Measurements from ENCODE around the gene CAPN6.

Gene CAPN6

DNA sequence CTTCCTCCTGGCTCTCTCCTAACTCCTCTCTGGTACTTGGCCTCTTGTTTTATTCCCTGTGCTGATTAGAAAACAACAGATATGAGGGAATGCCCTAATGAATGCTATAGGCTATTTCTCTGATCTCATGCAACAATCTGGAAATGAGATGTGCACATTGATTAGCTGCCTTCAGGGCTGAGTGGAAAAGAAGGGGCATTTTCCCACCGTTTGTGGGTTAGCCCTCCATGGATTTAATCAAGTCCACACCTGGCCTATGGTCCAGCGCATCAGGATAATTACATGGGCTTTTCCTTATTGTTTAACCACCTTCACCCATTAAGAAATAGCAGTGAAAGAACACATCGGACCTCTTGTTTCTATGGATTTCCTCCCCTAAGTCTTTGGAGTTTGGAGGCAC is 70.0 kb downstream of the CAPN6 start:
- H3K27me3 ChIP-seq (ENCODE audit: control insufficient read depth, insufficient read depth, low read length): no peaks in the 10 kb centered on the region
- no peak overlapping the region for H3K4me3 ChIP-seq (ENCODE audit: low read depth, low read length)
- no peak overlapping the region for H3K9ac ChIP-seq (ENCODE audit: low read depth, low read length)
- H3K9me3 ChIP-seq (ENCODE audit: control insufficient read depth, insufficient read depth, low read length): no peaks in the 10 kb centered on the region
- H3K36me3 ChIP-seq (ENCODE audit: control insufficient read depth, insufficient read depth, low read length): no peaks in the 10 kb centered on the region
- peaks cover 6% of the 10 kb centered on the region; the same call in 1 of the 2 replicates for H3K4me1 ChIP-seq (ENCODE audit: control insufficient read depth, insufficient read depth, low read length)
- no peak overlapping the region for H3K27ac ChIP-seq (ENCODE audit: low read depth, low read length)

- H3K9ac ChIP-seq (ENCODE audit: low read depth, low read length): no peak overlapping the region
- H3K4me3 ChIP-seq (ENCODE audit: low read depth, low read length): no peak overlapping the region
- no peaks in the 10 kb centered on the region for H3K9me3 ChIP-seq (ENCODE audit: control insufficient read depth, insufficient read depth, low read length)
- no peak overlapping the region for H3K27ac ChIP-seq (ENCODE audit: low read depth, low read length)
- no peaks in the 10 kb centered on the region for H3K36me3 ChIP-seq (ENCODE audit: control insufficient read depth, insufficient read depth, low read length)
- no peaks in the 10 kb centered on the region for H3K27me3 ChIP-seq (ENCODE audit: control insufficient read depth, insufficient read depth, low read length)
- peaks cover 6% of the 10 kb centered on the region; the same call in 1 of the 2 replicates for H3K4me1 ChIP-seq (ENCODE audit: control insufficient read depth, insufficient read depth, low read length)
Observed at GRCh38 chrX:111199505-111199904, 70.8 kb downstream of the CAPN6 start.
